GM12801 (cell line): ENCODE measurements around the gene EYA2.

ENCODE experiments used
- TF ChIP-seq, protein P1 (sequence below): IDR thresholded peaks from one replicate; pipeline ENCODE4 v1.5.1; 2011; ENCODE audit warnings: control low read depth; ENCODE audit not compliant: insufficient read length; ENCODE audit errors: extremely low read depth

EYA2 gene

DNA sequence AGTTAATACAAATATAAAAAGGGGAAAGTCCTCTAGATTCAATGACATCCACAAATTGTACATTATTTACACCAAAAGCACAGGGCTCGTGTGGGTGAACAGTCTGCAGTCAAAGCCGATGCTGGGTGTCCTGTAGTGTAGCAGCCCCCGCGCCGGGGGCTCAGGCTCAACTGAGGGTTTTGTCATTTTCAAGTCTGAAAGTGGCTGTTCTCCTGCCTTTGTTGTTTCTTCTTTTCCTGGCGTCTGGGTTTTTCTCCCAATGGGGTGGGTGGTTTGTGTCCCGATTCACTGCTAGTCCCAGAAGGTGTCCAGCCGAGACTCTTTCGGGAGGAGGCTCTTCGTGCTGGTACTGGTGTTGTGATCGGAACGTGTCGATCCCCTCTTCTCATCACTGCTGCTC lies 315.8 kb downstream of the EYA2 start:
- TF ChIP-seq, protein P1, sequence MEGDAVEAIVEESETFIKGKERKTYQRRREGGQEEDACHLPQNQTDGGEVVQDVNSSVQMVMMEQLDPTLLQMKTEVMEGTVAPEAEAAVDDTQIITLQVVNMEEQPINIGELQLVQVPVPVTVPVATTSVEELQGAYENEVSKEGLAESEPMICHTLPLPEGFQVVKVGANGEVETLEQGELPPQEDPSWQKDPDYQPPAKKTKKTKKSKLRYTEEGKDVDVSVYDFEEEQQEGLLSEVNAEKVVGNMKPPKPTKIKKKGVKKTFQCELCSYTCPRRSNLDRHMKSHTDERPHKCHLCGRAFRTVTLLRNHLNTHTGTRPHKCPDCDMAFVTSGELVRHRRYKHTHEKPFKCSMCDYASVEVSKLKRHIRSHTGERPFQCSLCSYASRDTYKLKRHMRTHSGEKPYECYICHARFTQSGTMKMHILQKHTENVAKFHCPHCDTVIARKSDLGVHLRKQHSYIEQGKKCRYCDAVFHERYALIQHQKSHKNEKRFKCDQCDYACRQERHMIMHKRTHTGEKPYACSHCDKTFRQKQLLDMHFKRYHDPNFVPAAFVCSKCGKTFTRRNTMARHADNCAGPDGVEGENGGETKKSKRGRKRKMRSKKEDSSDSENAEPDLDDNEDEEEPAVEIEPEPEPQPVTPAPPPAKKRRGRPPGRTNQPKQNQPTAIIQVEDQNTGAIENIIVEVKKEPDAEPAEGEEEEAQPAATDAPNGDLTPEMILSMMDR, result no peak

DNA sequence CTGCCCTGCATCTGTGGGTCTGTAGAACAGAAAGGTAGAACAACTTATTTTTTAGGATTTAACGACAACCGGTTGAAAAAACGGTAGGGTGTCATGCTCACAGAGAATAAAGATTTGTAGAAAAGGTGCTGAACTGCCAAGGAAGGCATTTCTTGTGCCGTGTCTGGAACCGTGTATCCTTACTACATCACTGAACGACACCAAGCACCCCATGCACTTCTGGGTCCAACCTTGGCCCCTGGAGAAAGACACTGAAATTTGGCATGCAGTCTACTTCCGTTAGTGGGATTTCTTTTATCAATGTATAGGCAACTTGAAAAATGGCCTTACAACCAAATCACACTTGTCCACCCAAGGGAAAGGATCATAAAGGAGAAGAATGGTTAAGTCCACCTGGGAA lies 316.4 kb downstream of the EYA2 start:
- TF ChIP-seq, protein P1, result no peak

DNA sequence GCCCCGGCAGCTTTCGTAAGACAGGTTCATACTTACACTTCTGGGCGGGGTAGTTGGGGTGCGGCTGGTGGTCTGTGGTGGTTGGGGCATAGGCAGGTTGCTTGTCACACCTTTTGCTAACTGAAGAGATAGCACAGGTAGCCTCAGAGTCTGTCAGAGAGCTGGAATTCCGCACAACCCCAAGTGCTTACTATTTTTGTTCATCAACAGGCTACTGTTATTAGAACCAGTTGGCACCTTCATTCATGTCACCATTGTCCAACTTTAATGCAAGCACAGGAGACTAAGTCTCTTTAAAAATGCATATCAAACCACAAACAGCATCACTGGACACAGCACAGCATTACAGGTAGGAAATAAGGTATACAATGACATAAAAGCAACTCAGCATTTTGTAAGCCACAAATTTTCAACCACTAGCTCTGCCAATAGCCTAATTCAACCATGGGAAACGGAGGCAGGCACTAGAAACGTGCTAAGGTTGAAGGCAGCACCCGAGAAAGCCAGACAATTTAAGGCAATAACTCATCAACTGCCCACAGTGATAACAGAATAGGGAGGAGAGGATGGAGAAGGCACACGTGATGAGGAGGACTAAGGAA lies 318.1 kb downstream of the EYA2 start:
- TF ChIP-seq, protein P1, result no peak

DNA sequence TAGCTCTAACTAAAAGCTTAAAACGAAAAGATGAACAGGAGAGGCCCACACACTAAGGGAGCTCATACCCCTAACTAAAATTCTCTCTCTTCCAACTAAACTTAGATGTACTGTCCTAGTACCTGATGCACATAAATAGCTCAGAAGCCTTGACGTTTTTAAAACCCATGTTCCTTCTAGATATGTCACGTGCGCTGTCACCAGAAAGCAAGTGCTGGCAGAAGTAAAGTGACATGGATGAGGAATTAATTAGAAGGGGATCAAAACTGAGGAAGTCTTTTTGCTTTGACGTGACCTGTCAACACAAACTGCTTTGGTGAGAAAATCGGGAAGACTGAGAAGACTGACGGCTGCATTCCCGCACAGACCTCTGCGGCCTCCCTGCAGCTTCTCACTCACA lies 319.3 kb downstream of the EYA2 start:
- TF ChIP-seq, protein P1, result no peak

DNA sequence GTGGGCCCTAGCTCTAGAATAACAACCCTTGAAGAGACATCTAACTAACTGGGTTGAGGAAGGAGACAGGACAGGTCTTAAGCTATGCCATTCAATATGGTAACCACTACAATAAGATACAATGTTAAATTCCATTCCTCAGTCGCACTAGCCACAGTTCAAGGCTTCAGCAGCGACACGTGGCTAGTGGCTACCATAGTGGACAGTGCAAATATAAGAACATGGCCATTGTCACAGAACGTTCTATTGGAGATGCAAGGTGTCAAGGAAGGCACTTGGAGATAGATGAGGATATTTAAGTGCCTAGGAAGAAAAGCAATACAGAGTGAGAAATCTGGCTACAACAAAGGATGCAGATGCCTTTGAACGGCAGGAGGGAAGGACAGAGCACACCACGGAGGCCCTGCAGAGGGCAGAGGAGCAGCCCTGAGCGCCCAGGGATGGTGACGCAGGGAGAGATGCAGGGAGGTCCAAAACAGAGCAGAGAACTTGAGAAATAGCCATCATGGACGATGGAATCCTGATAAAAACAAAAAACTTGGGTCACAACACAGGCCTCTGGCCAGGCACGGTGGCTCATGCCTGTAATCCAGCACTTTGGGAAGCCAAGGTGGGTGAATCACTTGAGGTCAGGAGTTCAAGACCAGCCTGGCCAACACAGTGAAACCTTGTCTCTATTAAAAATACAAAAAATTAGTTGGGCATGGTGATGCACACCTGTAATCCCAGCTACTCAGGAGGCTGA lies 321.2 kb downstream of the EYA2 start:
- TF ChIP-seq, protein P1, result no peak

DNA sequence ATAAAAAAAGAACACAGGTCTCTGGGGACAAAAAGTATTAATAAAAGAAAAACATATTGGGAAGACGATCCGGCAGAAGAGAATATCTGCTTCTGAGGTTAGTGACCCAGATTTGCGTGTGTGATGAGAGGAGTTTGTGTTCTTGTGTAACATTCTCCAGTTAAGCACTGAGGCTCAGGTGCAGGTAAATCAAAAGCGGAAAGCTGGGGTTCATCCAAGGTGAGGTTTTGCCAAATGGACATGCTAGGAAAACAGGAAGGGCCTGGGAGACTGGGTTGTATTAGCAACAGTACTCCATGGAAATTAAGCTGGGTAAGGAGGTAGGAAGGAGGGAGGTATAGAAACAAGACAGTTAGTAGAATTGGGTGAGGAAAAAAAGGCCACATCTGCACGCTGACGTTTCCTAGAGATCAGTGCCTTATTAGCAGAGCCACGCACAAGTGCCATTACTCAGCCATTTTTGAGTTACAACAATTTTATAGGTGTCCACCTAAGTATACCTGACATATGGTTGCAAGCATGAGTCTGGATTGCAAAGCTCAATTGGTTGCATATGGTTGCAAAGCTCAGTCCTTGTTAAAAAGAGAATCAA lies 322.3 kb downstream of the EYA2 start:
- TF ChIP-seq, protein P1, result no peak

DNA sequence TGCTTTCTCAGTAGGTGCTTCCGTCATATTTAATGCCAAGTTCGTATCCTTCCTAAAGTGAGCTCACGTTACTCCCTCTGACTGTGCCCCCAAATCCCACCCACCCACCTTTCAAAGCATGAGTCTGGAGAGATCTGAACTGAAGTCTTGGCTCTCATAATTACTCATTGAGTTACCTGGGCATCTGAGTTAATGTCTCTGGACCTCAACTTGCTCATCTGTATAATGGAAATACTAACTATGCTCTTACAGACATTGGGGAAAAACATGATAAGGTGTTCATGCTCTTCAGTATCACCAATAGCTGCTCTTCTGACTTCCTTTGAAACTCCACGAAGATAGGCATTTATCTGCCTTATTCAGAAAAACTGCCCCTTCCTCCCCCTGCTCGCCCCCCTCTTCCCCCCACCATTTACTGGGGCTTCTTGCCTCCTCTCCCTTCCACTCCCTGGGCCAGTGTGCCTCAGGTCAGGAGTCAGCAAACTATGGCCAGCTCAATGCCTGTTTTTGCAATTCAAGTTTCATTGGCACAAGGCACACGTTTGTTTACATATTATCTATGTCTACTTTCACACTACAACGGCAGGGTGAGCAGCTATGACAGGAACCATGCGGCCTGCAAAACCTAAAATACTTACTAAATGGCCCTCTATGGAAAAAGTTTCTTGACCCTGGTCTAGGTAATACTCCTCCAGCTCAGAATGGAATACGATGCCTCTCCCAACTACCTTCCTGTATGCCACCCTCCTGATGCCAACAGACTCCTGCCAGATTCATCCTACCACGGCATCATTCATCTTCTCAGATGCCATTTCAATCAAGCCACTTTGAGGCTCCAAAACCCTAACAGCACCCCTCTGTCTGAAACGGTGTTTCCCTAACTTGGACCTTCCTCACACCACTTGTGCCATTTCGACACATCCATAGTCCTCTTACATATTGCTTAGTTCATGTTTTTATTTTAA lies 323.1 kb downstream of the EYA2 start:
- TF ChIP-seq, protein P1, result no peak
